GM12874 (cell line): ENCODE data around the gene LRIG2.

Source experiments
- TF ChIP-seq, protein P1 (sequence below): IDR thresholded peaks from 2 replicates; pipeline ENCODE4 v1.5.1; 2011; ENCODE audit warnings: low read depth, mild to moderate bottlenecking, control low read depth, low read length, moderate library complexity; ENCODE audit not compliant: insufficient read depth

The LRIG2 gene

DNA sequence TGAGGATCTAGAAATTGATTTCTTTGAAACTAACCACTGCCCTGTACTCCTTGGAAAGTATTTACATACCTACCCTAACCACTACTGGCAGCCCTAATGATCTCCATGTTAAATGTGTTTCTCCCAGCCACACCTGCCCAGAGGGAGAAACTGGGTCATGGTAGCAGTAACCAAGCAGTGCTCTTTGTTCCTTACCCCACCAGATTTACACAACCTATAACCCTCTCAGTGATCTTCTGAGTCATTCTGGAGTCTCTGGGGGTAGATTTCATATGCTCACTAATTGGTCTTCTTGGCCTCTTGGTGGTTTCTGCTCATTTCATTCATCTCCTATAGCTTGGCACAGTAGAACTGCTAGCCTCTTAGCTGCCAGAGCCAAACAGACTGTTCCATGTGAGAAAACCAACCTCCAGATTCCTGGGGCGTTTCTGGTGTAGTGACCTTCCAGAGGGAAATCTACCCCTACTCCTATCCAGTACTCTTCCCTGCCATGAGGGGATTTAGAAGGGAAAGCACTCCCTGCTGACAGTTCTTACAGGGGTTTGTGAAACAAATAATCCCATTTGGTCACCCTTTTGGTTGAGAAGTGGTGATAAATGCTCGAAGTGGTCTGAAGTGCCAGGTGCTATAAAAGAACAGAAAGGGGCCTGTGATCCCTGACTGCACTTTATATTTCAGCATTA lies 36.2 kb upstream of the LRIG2 start:
- TF ChIP-seq, protein P1, sequence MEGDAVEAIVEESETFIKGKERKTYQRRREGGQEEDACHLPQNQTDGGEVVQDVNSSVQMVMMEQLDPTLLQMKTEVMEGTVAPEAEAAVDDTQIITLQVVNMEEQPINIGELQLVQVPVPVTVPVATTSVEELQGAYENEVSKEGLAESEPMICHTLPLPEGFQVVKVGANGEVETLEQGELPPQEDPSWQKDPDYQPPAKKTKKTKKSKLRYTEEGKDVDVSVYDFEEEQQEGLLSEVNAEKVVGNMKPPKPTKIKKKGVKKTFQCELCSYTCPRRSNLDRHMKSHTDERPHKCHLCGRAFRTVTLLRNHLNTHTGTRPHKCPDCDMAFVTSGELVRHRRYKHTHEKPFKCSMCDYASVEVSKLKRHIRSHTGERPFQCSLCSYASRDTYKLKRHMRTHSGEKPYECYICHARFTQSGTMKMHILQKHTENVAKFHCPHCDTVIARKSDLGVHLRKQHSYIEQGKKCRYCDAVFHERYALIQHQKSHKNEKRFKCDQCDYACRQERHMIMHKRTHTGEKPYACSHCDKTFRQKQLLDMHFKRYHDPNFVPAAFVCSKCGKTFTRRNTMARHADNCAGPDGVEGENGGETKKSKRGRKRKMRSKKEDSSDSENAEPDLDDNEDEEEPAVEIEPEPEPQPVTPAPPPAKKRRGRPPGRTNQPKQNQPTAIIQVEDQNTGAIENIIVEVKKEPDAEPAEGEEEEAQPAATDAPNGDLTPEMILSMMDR, result no peak

DNA sequence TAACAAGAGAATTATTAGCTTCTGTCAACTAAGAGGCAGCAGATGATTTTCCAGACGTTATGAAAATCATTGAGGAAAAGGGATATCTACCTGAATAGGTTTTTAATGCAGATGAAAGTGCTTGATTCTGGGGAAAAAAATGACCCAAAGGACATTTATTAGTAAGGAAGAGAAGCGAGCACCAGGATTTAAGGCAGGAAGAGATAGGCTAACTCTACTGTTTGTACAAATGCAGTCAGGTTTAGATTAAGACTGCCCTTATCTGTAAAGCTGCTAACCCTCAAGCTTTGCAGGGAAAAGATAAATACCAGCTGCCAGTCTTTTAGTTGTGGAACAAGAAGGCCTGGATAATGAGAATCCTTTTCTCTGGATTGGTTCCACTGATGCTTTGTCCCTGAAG lies 33.0 kb upstream of the LRIG2 start:
- TF ChIP-seq, protein P1, result no peak

- TF ChIP-seq, protein P1, result no peak
These were observed 32.1 kb upstream of the LRIG2 start for GRCh38 chr1:113040718-113041412.

DNA sequence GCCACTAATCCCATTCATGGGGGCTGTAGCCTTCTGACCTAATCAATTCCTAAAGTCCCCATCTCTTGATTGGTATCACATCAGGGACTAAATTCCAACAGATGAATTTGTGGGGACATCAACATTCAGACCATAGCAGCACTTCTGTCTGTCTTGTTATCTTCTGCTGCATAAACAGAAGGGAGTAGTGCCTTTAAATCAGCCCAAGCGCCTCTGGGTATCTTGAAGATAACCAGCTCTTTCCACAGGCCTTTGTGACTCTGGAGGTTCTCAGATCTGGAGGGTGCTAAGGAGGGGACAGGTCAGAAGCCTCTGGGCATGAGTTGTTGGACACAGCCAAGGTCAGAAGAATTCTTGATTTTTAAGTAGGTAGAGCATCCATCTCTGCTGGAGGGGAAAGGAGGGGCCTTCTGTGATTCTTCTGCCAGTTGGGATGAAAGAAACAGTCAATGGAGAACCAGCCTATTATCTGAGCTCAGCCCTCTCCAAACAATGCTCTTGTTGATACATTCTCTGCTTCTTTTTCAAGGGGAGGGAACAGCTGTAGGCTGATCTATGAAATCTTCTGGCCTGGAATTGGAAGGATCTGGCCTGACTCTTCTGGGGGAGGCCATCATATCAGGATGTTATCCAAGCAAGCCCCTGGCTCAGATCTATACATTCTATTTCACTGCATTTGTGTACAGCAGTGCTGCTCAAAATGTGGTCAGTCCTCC lies 31.3 kb upstream of the LRIG2 start:
- TF ChIP-seq, protein P1, result no peak

- TF ChIP-seq, protein P1, result peak; percentile 63
These were observed 30.5 kb upstream of the LRIG2 start for GRCh38 chr1:113042285-113043143.

DNA sequence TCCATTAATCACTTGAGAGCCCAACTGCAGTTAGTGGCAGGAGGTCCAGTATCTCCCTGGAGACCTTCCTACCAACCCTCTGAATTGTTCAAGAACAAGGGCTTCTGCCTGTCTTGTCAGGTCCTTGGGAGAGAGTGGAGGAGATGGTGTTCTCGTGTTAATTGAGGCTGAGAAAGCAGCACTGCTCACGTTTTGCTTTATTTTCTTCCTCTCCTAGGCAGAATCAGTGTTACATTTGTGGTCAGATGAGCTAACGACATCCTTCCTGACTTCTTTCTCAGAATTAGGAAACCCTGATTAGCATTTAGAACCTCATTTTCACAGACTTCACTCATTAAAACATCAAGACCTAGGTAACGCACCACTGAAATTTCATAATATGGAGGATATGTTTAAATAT lies 26.4 kb upstream of the LRIG2 start:
- TF ChIP-seq, protein P1, result no peak
